B cell (primary cell): ENCODE data around the gene ZBTB17. TPM values are rescaled to one million over a fixed set of nuclear protein-coding genes. Genes with fewer than 3 reads are reported as not detected.
"Not testable (repeated sequence)": the region's sequence is repeated elsewhere in the genome, so short reads cannot be mapped to it uniquely, and the experiment has no call there.

Experiments
- ATAC-seq: fragments of 200-7000 bp; cut with Tn5 transposase; one replicate; pipeline ENCODE4 v1.10.0; 2021; ENCODE audit warnings: low read depth, mild to moderate bottlenecking, moderate number of reproducible peaks, moderate library complexity
- CTCF ChIA-PET: fragments of 350-600 bp; sonication (Branson Sonifier 250); formaldehyde crosslinking; loops from one replicate; lab custom pipeline; 2021; ENCODE audit warnings: antibody characterized with exemption, inconsistent platforms; lab: Charles Lee
- POLR2A ChIA-PET: fragments of 350-600 bp; sonication (Branson Sonifier 250); formaldehyde crosslinking; loops from one replicate; lab custom pipeline; 2021; ENCODE audit warnings: antibody characterized with exemption; lab: Charles Lee
- DNase-seq: peaks from one replicate; pipeline ENCODE4 v3.0.0; 2013
- H2AFZ ChIP-seq: 2 replicates; pipeline ENCODE4 v1.6.1; 2012; ENCODE audit warnings: mild to moderate bottlenecking, low read depth, low read length; ENCODE audit not compliant: insufficient read depth, poor library complexity, severe bottlenecking
- H3K27ac ChIP-seq, 2 donors: 1 replicate in 1 of 2; 2 replicates in 1 of 2; pipeline ENCODE4 v1.5.1; 2012 to 2013; ENCODE audit warnings: low read length in 2 of 2, mild to moderate bottlenecking in 2 of 2, moderate library complexity in 1 of 2
- H3K27me3 ChIP-seq, 4 experiments: fragments of 200-600 bp in 1 of 4; sonication (generic) in 1 of 4; replicated peaks in 1 of 4; 1 replicate in 2 of 4; 2 replicates in 2 of 4; pipeline versions ENCODE4 v1.6.1 to v1.7.0; 2013 to 2016; ENCODE audit warnings: low read length in 3 of 4, mild to moderate bottlenecking in 2 of 4, mixed read lengths in 1 of 4, moderate library complexity in 1 of 4; ENCODE audit not compliant: insufficient read depth in 4 of 4, control insufficient read depth in 3 of 4; ENCODE audit errors: control extremely low read depth in 1 of 4
- H3K36me3 ChIP-seq, 2 experiments: replicated peaks in 1 of 2; 1 replicate in 1 of 2; 2 replicates in 1 of 2; pipeline versions ENCODE4 v1.6.1 to v1.7.1; 2013; ENCODE audit warnings: low read length in 1 of 2; ENCODE audit not compliant: insufficient read depth in 2 of 2, control insufficient read depth in 1 of 2; ENCODE audit errors: control extremely low read depth in 1 of 2, extremely low read depth in 1 of 2
- H3K4me1 ChIP-seq, 2 donors: fragments of 200-600 bp in 1 of 2; sonication (generic) in 1 of 2; 1 replicate in 1 of 2; 2 replicates in 1 of 2; pipeline versions ENCODE4 v1.5.1 to v1.6.1; 2013 to 2017; ENCODE audit warnings: low read length in 2 of 2; ENCODE audit not compliant: control insufficient read depth in 2 of 2, insufficient read depth in 2 of 2
- H3K4me2 ChIP-seq: replicated peaks from 2 replicates; pipeline ENCODE3; 2012; ENCODE audit warnings: mild to moderate bottlenecking, low read depth, low read length; ENCODE audit not compliant: poor library complexity, severe bottlenecking
- H3K4me3 ChIP-seq, 5 experiments: fragments of 200-600 bp in 1 of 5; sonication (generic) in 1 of 5; 1 replicate in 3 of 5; 2 replicates in 2 of 5; pipeline versions ENCODE4 v1.5.1 to v1.7.0; 2011 to 2016; ENCODE audit warnings: low read length in 4 of 5, mild to moderate bottlenecking in 4 of 5, low read depth in 2 of 5, control low read depth in 1 of 5, moderate library complexity in 1 of 5; ENCODE audit not compliant: insufficient read depth in 1 of 5; ENCODE audit errors: control extremely low read depth in 1 of 5, extremely low read depth in 1 of 5
- H3K79me2 ChIP-seq: fragments of 200-600 bp; sonication (generic); one replicate; pipeline ENCODE4 v1.6.0; 2016; ENCODE audit warnings: low read length; ENCODE audit not compliant: control insufficient read depth, insufficient read depth
- H3K9ac ChIP-seq: fragments of 200-600 bp; sonication (generic); 2 replicates; pipeline ENCODE4 v1.6.1; 2017; ENCODE audit warnings: mild to moderate bottlenecking, low read length, moderate library complexity
- H3K9me3 ChIP-seq, 3 donors: one replicate each; pipeline versions ENCODE4 v1.6.1 to v1.7.1; 2013; ENCODE audit warnings: low read length in 2 of 3; ENCODE audit not compliant: control insufficient read depth in 2 of 3, insufficient read depth in 1 of 3; ENCODE audit errors: control extremely low read depth in 1 of 3
- H4K20me1 ChIP-seq: 2 replicates; pipeline ENCODE4 v1.6.0; 2012; ENCODE audit warnings: mild to moderate bottlenecking, low read length; ENCODE audit not compliant: insufficient read depth, control insufficient read depth, poor library complexity, severe bottlenecking
- H3K27ac Mint-ChIP-seq: one replicate; pipeline ENCODE4 v1.8.0; 2021; ENCODE audit warnings: mixed read lengths
- H3K27me3 Mint-ChIP-seq: one replicate; pipeline ENCODE4 v1.8.0; 2021; ENCODE audit warnings: mixed read lengths
- H3K4me1 Mint-ChIP-seq: one replicate; pipeline ENCODE4 v1.8.0; 2021; ENCODE audit warnings: mixed read lengths
- H3K4me3 Mint-ChIP-seq: one replicate; pipeline ENCODE4 v1.8.0; 2021; ENCODE audit warnings: mixed read lengths
- H3K9me3 Mint-ChIP-seq: one replicate; pipeline ENCODE4 v1.8.0; 2022; ENCODE audit warnings: mixed read lengths; ENCODE audit not compliant: insufficient read depth
- CTCF ChIP-seq: fragments of 200-600 bp; IDR thresholded peaks from one replicate; pipeline ENCODE4 v1.8.0; 2022; ENCODE audit warnings: antibody characterized with exemption, mild to moderate bottlenecking
- EZH2 ChIP-seq: IDR thresholded peaks from 2 replicates; pipeline ENCODE4 v1.6.1; 2012; ENCODE audit warnings: borderline replicate concordance, low read depth, mild to moderate bottlenecking, moderate library complexity, low read length; ENCODE audit not compliant: insufficient read depth, poor library complexity, severe bottlenecking
- WGBS: methylation state at CpG from one replicate; pipeline ENCODE4 v1.1.5; 2013; ENCODE audit warnings: missing lambda C conversion rate; ENCODE audit not compliant: insufficient coverage; 5-methylcytosine and 5-hydroxymethylcytosine counted together
- intact Hi-C: fragments of 100-400 bp; cut with micrococcal nuclease; formaldehyde crosslinking; loops from one replicate; pipeline ENCODE4 v1.10.0; 2022
- polyA plus RNA-seq: library from polyadenylated mRNA; depleted of rRNA; stranded (reverse); fragments of >200 nt; gene quantifications from 2 replicates; pipeline ENCODE4 v1.2.3, GENCODE V29; 2012
- total RNA-seq, 2 donors: library from RNA; stranded (reverse); fragments of 120-200 nt in 1 of 2; gene quantifications; 1 replicate in 1 of 2; 2 replicates in 1 of 2; pipeline versions ENCODE4 v1.2.3 to v1.2.4, GENCODE V29; 2013 to 2022

ZBTB17 gene
- total and polyA plus RNA-seq, 2 donors (not counting 1 experiment from before 2014, with no cell fraction given) = 94.1 to 157 TPM

- H3K27me3 ChIP-seq = peaks cover 0 to 2% (median 0%) of the 10 kb centered on the region in 4 experiments
- ATAC-seq (no peak), DNase-seq (no peak)
- no peak within 1 kb of the TSS for H3K27ac ChIP-seq
- no peak within 1 kb of the TSS for H3K4me3 Mint-ChIP-seq
- no peak within 1 kb of the TSS for H2AFZ ChIP-seq
- no peaks in the 10 kb centered on the region for H3K9me3 Mint-ChIP-seq
- peaks cover 8% of the 10 kb centered on the region for H3K27me3 Mint-ChIP-seq
- no peaks in the 10 kb centered on the region for H3K36me3 ChIP-seq
- CTCF ChIA-PET = interaction anchor here (1.7 kb wide), 1 partner anchor 14 kb away, joined by 5 read pairs; no protein-coding TSS in a partner anchor
- H3K9ac ChIP-seq = no peak within 1 kb of the TSS
- H3K79me2 ChIP-seq = no peaks in the 10 kb centered on the region
- no peak for TF ChIP-seq EZH2
- no peak for TF ChIP-seq CTCF
- H3K27ac Mint-ChIP-seq = no peak within 1 kb of the TSS
- intact Hi-C loops = loop anchor here (2.0 kb wide), 1 partner anchor 21 kb away; the partner anchor contains the start of gene CLCNKB
- H3K9me3 ChIP-seq = no peaks in the 10 kb centered on the region
- no peak within 1 kb of the TSS for H3K4me3 ChIP-seq
- H3K4me1 Mint-ChIP-seq = peaks cover 2% of the 10 kb centered on the region
- H3K4me2 ChIP-seq = no peak within 1 kb of the TSS
- WGBS = 56% methylated on average over 4 of the region's 6 CpGs
- H4K20me1 ChIP-seq = no peaks in the 10 kb centered on the region
- peaks cover 0 to 2% of the 10 kb centered on the region in 2 donors for H3K4me1 ChIP-seq
- POLR2A ChIA-PET = no interaction called here
These were observed 45.8 kb upstream of the ZBTB17 start, which contains the start of gene CLCNKA for GRCh38 chr1:16021681-16022080. CLCNKA (plus strand) TSS chr1:16022036; CDS start chr1:16022620, 584 bp downstream.

- H3K27ac Mint-ChIP-seq, H2AFZ ChIP-seq, H3K9me3 Mint-ChIP-seq, H3K27me3 Mint-ChIP-seq, H3K27me3 ChIP-seq, H3K27ac ChIP-seq, H3K9ac ChIP-seq, DNase-seq, H3K4me3 Mint-ChIP-seq, H3K4me1 Mint-ChIP-seq, H3K9me3 ChIP-seq, H4K20me1 ChIP-seq, H3K4me1 ChIP-seq, H3K4me2 ChIP-seq, POLR2A ChIA-PET, H3K4me3 ChIP-seq, H3K79me2 ChIP-seq, H3K36me3 ChIP-seq, ATAC-seq: not testable (repeated sequence)
- intact Hi-C loops = loop anchor here (2.0 kb wide), 1 partner anchor 22 kb away; the partner anchor contains the start of gene CLCNKB
- 67% methylated on average over 8 of the region's 9 CpGs for WGBS
- CTCF ChIA-PET = interaction anchor here (1.4 to 1.7 kb wide), 2 partner anchors 11 to 14 kb away, joined by 5 read pairs; no protein-coding TSS in a partner anchor
These were observed 45.0 kb upstream of the ZBTB17 start for GRCh38 chr1:16020878-16021277.
